ENCODE measurements around the gene COL21A1.

Gene COL21A1

DNA sequence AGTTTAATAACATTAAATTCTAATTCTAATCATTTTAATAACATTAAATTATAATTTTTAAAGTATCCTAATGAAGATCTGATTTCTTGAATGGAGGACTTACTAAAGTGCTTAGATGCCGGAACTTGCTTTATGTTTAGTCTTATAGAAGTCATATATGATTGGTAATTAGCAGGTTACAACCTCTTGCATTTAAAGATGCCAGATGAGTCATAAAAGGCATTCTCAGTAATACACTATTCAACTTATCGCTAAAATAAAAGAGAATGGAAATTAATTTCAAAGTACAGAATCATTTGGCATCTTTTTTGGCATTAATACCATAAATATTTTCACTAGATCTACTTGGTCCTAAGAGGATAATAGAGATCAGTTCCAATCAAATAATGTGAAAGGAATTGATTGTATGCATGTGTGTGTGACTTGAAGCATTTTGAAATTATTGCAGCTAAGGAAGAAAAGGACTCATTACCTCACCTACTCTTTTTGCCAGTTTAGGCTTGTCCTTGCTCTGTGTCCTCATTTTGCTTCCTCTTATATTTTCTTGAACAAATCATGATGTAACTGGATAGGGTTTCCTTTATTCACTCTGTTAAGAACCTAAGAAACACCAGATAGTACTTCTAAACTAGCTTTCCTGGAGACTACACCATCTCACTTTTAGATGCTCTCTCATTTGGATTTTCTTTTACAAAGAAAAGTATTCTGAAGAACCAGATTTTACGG lies 2.7 kb downstream of the COL21A1 start:
- peak; percentile 44 for DNase-seq

DNA sequence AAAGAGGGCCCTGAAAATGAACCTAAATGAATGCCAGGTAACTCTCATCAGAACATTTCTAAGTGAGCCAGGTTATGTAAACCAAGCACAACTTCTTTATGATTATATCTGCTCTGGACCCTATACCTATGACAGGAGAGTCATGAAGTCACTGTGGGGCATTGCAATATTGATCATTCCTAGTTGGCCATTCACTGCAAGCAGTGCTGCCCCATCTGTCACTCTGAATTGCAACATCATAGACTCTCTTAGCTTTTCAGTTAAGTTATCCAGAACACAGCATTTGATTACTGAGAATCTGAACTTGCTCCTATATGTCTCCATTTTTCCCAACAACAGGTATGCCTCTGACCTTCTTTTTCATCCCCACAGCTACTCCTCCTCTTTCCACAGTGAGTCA lies 3.3 kb downstream of the COL21A1 start:
- peak; percentile 45 for DNase-seq

DNA sequence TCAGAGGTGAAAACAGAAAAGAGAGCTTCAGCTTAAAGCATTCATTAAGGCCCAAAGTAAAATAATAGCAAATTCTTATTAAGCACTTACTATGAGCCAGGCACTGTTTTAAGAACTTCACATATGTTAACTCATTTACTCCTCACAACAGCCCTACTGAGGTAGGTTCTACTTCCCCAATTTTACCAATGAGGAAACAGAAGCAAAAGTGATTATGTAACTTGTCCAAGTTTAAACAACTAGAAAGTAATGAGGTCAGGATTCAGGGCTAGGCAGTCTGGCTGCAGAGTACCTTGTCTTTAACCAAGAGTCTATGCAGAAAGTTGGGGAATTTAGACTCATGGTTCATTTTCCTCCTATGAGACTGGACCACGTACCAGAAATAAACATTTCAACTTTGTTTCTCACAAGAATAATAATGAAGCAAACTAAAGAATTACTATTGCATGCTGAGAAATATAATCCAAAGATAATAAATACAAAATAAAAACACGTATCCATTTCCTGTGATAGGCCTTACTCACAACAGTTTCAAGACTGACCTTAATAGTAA lies 3.8 kb downstream of the COL21A1 start:
- peak; percentile 14 for DNase-seq

DNA sequence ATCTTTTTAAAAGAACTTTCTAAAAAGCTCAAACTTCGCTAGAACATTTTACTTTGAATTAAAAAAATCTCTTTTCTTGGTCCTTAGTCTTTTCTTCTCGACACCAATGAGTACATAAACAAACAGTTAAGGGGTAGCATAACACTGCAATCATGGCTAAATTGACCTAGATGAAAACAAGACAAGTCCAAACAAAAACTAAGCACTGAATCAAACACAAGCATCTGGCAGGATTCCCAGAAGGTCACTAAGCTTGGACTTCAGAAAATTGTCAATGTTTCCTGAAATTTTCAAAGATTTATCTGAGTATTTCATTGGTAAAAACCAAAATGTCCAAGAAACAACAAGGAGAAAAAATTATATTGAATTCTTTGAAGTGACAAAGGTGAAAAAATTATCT lies 5.0 kb downstream of the COL21A1 start:
- DNase-seq: peak; percentile 92

DNA sequence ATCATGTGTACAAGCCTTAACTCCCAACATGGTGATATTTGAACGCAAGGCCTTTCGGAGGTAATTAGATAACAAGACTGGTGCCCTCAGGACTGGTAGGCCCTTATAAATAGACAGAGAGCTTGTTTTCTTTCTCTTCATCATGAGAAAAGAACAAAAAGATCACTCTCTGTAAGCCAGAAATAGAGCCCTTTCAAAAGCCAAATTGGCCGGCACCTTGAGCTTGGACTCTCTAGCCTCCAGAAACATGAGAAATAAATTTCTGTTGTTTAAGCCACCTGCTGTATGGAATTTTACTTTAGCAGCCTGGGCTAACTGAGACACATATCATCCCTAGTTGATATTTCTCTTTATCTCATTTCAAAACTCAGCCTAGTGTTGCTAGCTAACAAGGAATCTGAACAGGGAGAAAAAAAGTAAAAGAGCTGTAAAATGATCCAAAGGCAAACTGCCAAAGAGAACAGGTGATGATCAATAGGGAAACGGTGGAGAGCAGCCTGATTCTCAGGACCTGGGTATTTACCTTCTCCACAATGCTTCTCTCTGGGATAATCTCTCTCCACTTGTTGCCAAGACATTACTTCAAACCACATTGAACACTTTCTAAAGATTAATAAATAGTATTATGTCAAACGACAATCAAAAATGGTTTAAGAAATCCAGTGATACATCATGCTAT lies 6.1 kb downstream of the COL21A1 start:
- peak; percentile 84 for DNase-seq

DNA sequence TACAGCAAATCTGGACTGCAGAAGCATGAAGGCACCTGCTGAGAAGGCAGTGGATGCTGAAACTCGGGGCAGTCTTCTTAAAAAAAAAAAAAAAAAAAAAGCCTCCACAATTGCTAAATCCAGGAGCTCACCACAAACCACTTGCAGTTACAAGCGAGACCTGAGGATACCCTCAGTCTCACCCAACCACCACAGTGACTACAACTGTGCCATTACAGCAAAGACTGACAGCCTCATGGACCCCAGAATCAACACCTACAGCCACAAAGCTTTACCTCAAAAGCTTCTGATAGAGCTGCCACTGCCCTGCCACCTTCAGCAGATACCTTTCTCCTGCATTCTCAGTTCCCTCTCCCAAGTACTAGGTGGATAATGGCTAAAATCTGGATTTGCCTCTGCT lies 9.0 kb downstream of the COL21A1 start:
- no peak for DNase-seq

DNA sequence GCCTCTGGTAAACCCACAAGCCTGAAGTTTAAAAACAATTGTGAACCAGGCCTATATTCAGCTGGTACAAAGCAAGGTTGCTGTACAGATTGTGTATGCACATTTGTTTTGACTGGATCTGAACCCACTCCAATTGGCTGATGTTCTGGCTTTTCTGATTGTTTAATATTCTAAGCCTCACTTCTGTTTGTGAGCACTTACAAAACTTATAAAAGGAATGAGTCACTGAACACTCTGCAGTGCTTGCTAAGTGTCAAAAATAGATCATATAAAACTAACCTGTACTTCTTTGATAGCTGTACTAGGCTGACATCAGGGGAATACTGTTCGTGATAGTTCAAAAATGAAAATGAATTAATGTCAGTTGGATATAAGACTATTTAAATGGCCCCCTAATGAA lies 12.1 kb downstream of the COL21A1 start:
- no peak for DNase-seq

DNA sequence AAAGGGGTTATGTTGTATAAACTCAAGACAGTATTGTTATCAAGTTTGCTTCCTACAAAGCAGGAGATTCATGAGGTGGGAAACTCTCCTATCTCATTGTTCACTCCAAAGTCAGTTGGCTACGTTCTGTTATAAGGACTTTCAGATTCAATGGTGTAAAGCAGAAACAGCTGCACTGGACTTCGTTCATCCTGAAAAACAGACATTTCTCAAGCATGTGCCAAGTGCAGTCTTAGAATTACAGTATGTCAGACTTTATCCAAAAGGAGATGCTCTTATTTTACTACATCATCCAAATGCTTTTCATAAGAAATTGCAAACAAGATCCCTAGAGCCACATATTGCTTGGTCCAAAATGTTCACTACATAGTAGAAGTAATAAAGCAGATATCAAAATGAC lies 14.9 kb downstream of the COL21A1 start:
- no peak for DNase-seq

DNA sequence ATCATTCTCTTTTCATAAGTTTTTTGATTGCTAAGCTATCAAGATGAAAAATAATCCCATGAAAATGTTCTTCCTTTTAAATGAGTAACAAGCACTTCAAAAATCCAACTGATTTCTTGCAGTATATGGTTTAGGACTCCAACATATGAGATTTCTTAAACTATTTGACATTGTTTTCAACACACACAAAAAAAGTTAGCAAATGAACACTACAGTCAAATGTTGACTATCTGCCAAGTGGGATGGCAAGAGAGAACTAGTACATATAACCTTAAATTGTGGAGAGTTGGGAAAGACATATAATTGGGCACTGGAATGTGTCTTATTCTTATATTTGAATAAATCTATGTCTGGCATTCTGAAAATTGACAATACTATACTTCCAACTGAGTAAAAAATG lies 15.6 kb downstream of the COL21A1 start:
- no peak for DNase-seq

DNA sequence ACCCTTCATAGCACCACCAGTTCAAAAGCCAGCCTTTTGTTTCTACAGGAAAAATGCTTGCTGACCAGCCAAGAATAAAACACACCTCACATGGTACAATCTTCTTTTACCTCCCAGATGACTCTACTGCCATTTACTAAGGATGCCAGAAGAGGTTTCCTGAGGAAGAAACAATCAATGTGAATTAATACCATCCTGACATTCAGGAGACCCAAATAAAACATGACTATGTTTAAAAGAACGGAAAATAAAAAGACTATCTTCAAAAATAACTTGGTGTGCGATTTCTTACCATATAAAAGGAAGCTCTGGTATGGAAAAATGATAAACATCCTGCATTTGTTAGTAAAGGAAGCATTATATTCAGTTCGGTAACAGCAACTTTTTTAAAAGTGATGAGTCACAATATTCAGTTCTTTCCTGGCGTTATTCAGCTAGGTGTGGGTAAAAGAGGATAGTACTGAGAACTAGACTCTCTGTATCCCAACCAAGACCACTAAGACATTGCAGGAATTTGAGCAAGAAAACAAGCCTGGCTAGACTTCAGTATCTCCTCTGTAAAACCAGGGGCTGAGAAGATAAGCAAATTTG lies 16.3 kb downstream of the COL21A1 start:
- no peak for DNase-seq

DNA sequence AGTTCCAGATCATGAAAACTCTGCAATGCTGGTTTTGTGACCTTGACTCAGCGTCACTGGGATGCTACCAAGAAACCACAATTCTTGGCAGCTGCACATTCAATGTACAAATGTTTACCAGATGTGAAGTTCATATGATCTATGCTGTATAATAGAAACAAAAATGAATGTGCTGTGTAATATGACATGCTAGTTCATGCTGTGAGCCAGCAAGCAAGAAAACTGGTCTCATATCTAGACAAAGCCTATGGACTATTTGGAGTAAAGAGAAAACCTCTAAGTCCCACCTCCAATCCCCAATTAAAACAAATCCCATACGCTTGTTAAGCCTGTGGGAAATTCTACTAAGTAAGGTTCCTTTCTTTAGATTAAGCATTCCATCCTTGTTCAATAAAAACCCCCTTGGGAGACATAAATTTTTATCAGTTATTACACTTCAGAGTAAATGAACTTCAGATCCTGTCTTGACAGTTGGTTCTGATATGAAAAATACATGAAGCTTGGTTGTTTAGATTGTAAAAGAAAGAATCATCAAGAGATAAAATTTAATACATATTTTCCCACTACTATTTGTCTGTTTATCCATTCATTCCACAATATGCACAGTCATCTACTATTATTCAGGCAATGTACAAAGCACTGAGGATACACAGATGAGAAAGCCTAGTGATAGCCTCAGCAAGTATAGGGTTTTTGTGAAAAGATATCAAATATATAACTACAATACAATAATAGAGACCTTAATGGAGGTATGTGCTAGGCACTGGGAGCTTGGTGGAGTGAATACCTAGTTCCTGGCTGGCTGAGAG lies 20.1 kb downstream of the COL21A1 start:
- DNase-seq: peak; percentile 45

DNA sequence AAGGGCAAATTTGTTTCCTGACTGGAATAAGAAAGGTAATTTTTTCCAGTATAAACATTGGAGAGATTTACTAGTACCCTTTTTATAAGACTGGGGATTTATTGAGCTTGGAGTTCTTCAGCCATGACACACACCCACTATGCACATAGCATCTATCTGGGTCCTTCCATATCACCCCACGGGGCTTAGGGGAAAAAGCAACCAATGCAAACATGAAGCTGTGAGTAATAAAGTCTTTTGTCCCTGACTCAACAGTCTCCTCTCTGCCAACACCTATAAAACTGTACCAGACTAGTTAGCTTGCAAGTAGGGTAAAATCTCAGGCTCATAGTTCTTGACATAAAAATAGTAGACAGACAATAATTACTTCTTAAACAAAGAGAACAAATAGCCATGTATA lies 23.4 kb downstream of the COL21A1 start:
- DNase-seq: peak; percentile 77

DNA sequence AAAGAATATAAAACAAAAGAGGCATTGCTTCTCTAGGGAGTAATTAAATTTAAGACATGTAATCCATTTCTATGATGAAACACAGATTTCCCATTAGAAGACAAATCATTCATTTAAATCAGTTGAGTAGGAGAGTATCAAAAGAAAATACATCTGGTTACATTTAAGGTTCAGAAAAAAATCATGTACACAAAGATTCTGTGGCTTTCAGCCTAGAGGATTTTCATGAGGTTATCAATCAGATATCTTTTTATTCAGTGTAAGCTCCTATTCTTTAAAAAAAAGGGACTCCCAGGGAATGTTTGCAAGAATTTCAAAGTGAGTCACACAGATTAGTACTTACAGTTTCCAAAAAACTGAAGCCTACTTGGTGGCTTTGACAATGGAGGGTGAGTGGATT lies 24.9 kb downstream of the COL21A1 start:
- no peak for DNase-seq

DNA sequence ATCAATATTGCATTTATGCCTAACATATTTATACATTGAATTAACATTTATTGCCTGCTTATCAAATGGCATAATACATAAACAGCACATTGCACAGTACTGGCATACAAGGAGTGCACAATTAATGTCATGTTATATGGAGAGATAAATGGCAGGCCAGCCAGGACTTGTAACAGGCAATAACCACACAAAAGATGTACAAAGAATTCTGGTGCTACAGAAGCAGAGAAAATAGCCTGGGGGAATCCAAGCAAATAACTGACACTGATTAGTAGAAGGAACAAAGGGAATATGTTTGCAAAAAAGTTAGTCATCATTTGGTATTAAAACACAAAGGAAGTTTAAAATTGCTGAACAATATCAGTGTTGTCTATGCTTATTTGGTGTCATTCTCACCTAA lies 27.3 kb downstream of the COL21A1 start:
- DNase-seq: peak; percentile 97

DNA sequence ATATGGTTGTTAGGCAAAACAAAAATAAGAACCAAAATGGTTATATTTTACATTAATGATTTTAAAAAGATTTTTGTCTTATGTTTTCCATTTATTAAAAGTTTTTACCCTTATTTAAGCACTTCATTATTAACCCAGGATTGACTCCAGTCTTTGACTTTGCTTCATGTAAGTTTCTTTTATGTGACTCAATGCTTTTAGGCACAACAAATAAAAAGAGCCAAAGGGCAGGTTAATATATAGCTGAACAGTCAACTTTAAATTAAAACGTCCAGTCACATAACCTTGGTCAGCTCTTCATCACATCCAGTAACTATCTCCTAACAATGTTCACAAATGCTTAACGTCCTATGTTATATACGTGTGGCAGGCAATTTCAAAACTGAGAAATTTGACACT lies 32.7 kb downstream of the COL21A1 start:
- no peak for DNase-seq

DNA sequence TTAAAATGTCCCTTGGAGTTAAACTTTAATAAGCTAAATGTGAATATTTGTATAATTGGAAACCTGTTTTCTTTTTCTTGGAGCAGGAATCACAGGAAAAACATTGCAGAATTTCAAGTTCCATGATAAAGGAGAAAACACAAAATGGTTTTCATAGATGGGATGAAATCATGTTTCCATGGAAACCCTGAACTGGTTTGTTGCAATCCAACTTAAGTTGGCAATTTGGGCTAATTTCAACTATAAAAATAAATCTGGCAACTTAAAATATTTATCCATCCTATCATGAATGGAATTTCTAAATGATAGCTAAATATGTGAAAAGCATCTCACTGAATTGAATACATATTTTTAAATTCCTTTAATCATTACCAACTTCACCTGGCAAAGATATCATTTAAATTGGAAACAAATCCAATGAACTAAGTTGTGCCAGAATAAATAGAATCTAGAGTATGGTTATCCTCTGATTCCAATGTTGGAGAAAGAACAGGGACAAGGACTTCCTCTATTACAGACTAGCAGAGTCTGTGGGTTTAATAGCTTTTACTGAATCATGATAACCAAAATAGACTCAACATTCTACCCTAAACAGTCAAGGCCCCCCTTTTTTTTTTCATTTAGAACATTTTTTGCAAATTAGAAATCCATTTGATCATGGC lies 33.2 kb downstream of the COL21A1 start:
- no peak for DNase-seq

DNA sequence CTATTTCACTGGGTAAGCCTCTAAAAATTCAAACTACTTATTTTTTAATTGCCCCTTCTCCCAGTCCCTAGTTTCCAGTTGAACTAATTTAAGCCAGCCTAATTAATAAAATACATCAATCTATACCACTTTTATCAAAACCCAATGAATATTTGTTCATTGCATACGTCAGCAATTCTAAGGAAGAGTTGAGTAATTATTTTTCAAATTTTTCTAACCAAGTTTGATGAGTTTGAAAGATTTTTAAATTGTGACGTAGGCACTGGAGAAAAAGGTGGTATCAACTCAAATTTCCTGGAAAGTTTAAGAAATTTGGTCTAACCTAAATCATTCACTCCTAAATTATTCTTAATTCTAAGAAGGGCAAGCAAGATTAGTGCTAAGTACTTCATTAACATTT lies 35.7 kb downstream of the COL21A1 start:
- no peak for DNase-seq

DNA sequence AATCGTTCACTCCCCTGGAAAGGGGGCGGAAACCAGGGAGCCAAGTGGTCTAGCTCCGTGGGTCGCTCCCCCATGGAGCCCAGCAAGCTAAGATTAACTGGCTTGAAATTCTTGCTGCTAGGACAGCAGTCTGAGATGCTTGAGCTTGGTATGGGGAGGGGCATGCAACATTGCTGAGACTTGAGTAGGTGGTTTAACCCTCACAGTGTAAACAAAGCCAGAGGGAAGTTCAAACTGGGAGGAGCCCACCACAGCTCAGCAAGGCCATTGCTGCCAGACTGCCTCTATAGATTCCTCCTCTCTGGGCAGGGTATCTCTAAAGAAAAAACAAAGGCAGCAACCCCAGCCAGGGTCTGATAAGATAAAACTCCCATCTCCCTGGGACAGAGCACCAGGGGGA lies 43.2 kb downstream of the COL21A1 start:
- DNase-seq: no peak

DNA sequence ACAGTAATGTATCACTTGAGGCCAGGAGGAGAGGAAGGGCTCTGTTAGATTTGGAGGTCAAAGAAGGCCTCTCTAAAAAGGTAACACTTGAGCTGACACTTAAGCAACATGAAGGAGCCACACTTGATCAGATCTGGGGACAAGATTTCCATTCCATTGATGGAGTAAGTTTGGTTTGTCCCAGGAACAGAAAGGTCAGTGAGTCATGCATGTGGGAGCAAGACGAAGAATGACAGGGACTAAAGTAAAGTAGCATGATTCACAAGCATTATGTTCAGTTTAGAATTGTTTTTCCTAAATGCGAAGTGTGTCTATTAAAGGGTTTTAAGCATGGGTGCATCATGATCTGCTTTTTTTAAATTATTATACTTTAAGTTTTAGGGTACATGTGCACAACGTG lies 47.4 kb downstream of the COL21A1 start:
- DNase-seq: no peak

DNA sequence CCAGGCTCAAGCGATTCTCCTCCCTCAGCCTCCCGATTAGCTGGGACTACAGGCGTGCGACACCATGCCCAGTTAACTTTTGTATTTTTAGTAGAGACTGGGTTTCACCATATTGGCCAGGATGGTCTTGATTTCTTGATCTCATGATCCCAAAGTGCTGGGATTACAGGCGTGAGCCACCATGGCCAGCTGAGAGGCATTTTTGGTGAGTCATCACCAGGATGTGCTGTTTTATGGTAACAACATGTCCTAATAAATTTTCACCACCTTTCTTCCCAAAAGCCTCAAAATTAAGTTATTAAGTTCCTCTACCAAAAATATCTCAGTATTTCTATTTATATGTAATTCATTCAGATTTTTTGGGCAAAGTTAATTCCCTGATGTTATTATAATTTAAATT lies 53.5 kb downstream of the COL21A1 start:
- DNase-seq: no peak

DNA sequence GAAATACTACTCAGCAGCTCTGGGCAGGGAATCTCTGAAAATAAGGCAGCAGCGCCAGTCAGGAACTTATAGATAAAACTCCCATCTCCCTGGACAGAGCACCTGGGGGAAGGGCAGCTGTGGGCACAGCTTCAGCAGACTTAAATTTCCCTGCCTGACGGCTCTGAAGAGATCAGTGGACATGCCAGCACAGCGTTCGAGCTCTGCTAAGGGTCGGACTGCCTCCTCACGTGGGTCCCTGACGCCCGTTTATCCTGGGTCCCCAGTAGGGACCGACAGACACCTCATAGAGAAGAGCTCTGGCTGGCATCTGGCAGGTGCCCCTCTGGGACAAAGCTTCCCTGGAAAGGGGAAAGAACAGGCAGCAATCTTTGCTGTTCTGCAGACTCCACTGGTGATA lies 59.0 kb downstream of the COL21A1 start:
- DNase-seq: peak; percentile 16

DNA sequence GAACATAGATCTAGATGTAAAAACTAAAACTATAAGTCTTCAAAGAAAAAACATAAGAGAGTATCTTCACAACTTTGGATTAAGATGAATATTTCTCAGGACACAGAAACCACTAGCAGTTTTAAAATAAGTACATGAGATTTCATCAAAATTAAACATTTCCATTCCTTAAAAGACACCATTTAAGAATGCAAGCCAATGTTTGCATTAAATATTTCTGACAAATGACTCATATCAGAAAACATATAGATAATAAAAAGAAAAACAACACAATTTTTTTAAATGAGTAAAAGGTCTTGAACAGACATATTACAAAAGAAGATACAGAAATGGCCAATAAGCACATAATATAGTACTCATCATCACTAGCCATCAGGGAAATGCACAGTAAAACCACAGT lies 59.7 kb downstream of the COL21A1 start:
- no peak for DNase-seq

DNA sequence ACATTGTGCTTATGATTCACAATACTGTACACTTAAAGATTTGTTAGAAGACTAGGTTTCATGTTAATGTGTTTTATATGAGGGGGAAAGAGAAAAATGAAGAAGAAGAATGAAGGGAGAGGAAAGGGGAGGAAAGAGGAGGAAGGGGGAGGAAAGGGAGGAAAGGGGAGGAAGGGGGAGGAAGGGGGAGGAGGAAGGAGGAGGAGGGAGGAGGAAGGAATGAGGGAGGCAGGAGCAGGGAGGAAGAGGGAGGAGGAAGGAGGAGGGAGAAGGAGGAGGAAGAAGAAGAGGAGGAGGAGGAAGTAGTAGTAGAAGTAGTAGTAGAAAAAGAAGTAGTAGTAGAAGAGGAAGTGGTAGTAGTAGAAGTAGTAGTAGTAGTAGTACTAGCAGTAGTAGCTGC lies 70.6 kb downstream of the COL21A1 start:
- no peak for DNase-seq

All from NCI-H69 (cell line).